Measurements from ENCODE around the gene PHLDB2. TPM values are rescaled to one million over a fixed set of nuclear protein-coding genes. Genes with fewer than 3 reads are reported as not detected.

The PHLDB2 gene
- total and polyA plus RNA-seq, 3 experiments from 2014 or later = 1.9 to 8.1 (median 2.2) TPM

- no peak overlapping the region for H3K4me3 Mint-ChIP-seq
- peaks cover 0 to 1% of the 10 kb centered on the region in 2 donors for H3K27me3 Mint-ChIP-seq
- no peak overlapping the region for H3K27ac Mint-ChIP-seq
- ChIA-PET CTCF (no interaction called here), POLR2A (no interaction called here)
- H3K27me3 ChIP-seq (ENCODE audit: insufficient read depth, low read length, poor library complexity, severe bottlenecking) = no peaks in the 10 kb centered on the region
- no peaks in the 10 kb centered on the region for H3K4me1 Mint-ChIP-seq
- H3K9me3 ChIP-seq (ENCODE audit: low read length) = no peaks in the 10 kb centered on the region
- H3K36me3 ChIP-seq (ENCODE audit: insufficient read depth, low read length) = no peaks in the 10 kb centered on the region
- DNase-seq = no peak
- H3K9me3 Mint-ChIP-seq = no peaks in the 10 kb centered on the region
- H3K4me1 ChIP-seq (ENCODE audit: insufficient read depth, low read length) = no peaks in the 10 kb centered on the region
- no peak overlapping the region for H3K27ac ChIP-seq (ENCODE audit: low read depth, low read length)
- no peaks in the 10 kb centered on the region for H3K36me3 Mint-ChIP-seq
- no peak overlapping the region for H3K4me3 ChIP-seq (ENCODE audit: low read length)
These were observed 161.6 kb downstream of the PHLDB2 start for GRCh38 chr3:112020674-112021085.

Other genes with a start within 250 kb of the PHLDB2 start
- 10 to 100 TPM; 10.2 to 10.6 TPM for gene PLCXD2, start 184.6 kb upstream of the PHLDB2 start, total RNA-seq
- gene PLCXD2, start 184.6 kb upstream of the PHLDB2 start, polyA plus RNA-seq = 2.8 TPM
- gene ABHD10, start 119.8 kb downstream of the PHLDB2 start, total RNA-seq = 10 to 100 TPM; 43.1 to 44.1 TPM
- gene ABHD10, start 119.8 kb downstream of the PHLDB2 start, polyA plus RNA-seq = 30.6 TPM
- gene TAGLN3, start 139.7 kb downstream of the PHLDB2 start, total RNA-seq = not detected
- gene TAGLN3, start 139.7 kb downstream of the PHLDB2 start, polyA plus RNA-seq = not detected
- gene TMPRSS7, start 175.5 kb downstream of the PHLDB2 start, total RNA-seq = not detected
- gene TMPRSS7, start 175.5 kb downstream of the PHLDB2 start, polyA plus RNA-seq = not detected
- 1 to 10 TPM; 2.8 to 3.4 TPM for gene C3orf52, start 227.1 kb downstream of the PHLDB2 start, total RNA-seq
- gene C3orf52, start 227.1 kb downstream of the PHLDB2 start, polyA plus RNA-seq = 0.12 TPM

Measured in CD8-positive, alpha-beta memory T cell (primary cell).